Measurements from ENCODE around the gene NCDN.

GRCh38 chr1:35564884-35565741 lies 7.5 kb downstream of the NCDN start:
- no peak for TF ChIP-seq POLR2A (IDR thresholded peaks at IDR 0.05; ENCODE audit: low read length)
- no peak for TF ChIP-seq GATA1 (IDR thresholded peaks at IDR 0.05; ENCODE audit: low read depth, low read length)

Measured in erythroblast (primary cell).